Measurements from ENCODE around the gene DCXR.

DNA sequence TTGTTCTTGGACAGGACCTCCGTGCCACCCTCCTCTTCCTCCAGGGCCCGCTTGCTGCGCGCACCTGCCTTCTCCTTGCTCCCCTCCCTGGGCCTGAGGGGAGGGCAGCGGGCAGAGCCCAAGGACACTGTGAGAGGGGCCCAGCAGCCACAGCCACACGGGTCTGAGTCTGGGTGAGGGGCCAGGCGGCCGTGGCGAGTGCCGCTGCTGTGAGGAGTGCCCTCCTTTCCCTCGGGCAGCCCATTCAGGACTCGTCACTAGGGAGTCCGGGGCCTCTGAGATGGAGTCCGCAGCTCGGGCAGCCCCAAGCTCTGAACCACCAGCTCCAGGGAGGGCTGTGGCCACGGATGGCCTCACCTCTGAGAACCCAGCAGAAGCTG, 22.5 kb upstream of the DCXR start:
- TF ChIP-seq, protein P1, sequence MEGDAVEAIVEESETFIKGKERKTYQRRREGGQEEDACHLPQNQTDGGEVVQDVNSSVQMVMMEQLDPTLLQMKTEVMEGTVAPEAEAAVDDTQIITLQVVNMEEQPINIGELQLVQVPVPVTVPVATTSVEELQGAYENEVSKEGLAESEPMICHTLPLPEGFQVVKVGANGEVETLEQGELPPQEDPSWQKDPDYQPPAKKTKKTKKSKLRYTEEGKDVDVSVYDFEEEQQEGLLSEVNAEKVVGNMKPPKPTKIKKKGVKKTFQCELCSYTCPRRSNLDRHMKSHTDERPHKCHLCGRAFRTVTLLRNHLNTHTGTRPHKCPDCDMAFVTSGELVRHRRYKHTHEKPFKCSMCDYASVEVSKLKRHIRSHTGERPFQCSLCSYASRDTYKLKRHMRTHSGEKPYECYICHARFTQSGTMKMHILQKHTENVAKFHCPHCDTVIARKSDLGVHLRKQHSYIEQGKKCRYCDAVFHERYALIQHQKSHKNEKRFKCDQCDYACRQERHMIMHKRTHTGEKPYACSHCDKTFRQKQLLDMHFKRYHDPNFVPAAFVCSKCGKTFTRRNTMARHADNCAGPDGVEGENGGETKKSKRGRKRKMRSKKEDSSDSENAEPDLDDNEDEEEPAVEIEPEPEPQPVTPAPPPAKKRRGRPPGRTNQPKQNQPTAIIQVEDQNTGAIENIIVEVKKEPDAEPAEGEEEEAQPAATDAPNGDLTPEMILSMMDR (IDR thresholded peaks at IDR 0.05) = no peak
- no peak for TF ChIP-seq POLR2A (IDR thresholded peaks at IDR 0.05)
